ENCODE results near the gene SMARCA2. TPM values are rescaled to one million over a fixed set of nuclear protein-coding genes. Genes with fewer than 3 reads are reported as not detected.

Gene SMARCA2
- total and polyA plus RNA-seq, 9 of the 15 experiments (the other 6 are each of a cell fraction or from before 2014, with no cell fraction given) = 8.0 to 34.8 (median 25.5) TPM

DNA sequence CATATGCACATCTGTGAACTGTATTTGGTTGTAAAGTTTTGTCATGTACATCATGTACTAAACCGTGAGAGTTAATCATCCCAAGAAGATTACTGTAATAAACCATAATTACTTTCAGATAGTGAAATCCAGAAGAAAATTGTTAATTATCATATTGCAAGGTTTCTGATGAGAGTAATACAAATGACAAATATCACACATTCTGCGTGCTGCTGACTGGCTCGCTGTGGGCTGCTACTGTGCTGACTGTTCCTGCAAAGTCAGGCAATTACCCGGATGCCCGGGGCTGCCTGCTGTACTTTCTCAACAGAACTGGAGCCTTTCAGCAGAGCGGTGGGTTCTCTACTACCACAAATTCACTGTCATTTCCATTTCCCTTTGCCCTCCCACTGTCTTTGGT is 68.3 kb downstream of the SMARCA2 start (continued):
- TF ChIP-seq, protein P1, sequence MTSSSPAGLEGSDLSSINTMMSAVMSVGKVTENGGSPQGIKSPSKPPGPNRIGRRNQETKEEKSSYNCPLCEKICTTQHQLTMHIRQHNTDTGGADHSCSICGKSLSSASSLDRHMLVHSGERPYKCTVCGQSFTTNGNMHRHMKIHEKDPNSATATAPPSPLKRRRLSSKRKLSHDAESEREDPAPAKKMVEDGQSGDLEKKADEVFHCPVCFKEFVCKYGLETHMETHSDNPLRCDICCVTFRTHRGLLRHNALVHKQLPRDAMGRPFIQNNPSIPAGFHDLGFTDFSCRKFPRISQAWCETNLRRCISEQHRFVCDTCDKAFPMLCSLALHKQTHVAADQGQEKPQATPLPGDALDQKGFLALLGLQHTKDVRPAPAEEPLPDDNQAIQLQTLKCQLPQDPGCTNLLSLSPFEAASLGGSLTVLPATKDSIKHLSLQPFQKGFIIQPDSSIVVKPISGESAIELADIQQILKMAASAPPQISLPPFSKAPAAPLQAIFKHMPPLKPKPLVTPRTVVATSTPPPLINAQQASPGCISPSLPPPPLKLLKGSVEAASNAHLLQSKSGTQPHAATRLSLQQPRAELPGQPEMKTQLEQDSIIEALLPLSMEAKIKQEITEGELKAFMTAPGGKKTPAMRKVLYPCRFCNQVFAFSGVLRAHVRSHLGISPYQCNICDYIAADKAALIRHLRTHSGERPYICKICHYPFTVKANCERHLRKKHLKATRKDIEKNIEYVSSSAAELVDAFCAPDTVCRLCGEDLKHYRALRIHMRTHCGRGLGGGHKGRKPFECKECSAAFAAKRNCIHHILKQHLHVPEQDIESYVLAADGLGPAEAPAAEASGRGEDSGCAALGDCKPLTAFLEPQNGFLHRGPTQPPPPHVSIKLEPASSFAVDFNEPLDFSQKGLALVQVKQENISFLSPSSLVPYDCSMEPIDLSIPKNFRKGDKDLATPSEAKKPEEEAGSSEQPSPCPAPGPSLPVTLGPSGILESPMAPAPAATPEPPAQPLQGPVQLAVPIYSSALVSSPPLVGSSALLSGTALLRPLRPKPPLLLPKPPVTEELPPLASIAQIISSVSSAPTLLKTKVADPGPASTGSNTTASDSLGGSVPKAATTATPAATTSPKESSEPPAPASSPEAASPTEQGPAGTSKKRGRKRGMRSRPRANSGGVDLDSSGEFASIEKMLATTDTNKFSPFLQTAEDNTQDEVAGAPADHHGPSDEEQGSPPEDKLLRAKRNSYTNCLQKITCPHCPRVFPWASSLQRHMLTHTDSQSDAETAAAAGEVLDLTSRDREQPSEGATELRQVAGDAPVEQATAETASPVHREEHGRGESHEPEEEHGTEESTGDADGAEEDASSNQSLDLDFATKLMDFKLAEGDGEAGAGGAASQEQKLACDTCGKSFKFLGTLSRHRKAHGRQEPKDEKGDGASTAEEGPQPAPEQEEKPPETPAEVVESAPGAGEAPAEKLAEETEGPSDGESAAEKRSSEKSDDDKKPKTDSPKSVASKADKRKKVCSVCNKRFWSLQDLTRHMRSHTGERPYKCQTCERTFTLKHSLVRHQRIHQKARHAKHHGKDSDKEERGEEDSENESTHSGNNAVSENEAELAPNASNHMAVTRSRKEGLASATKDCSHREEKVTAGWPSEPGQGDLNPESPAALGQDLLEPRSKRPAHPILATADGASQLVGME (CRISPR knock-in tag; IDR thresholded peaks at IDR 0.05) = no peak
- TF ChIP-seq, protein P2, sequence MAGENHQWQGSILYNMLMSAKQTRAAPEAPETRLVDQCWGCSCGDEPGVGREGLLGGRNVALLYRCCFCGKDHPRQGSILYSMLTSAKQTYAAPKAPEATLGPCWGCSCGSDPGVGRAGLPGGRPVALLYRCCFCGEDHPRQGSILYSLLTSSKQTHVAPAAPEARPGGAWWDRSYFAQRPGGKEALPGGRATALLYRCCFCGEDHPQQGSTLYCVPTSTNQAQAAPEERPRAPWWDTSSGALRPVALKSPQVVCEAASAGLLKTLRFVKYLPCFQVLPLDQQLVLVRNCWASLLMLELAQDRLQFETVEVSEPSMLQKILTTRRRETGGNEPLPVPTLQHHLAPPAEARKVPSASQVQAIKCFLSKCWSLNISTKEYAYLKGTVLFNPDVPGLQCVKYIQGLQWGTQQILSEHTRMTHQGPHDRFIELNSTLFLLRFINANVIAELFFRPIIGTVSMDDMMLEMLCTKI (IDR thresholded peaks at IDR 0.05; ENCODE audit: partially characterized antibody) = no peak
- TF ChIP-seq ID3 (CRISPR knock-in tag; IDR thresholded peaks at IDR 0.05) = no peak
- no peak for TF ChIP-seq ID3 (tag; IDR thresholded peaks at IDR 0.05)
- TF ChIP-seq ETV5 (CRISPR knock-in tag; IDR thresholded peaks at IDR 0.05; ENCODE audit: low read depth) = no peak
- no peak for TF ChIP-seq ZNF217 (CRISPR knock-in tag; IDR thresholded peaks at IDR 0.05)
- TF ChIP-seq ZNF778 (CRISPR knock-in tag; IDR thresholded peaks at IDR 0.05) = no peak
- TF ChIP-seq TAL1 (IDR thresholded peaks at IDR 0.05) = no peak
- TF ChIP-seq TAF9B (IDR thresholded peaks at IDR 0.05; ENCODE audit: partially characterized antibody) = no peak

All from K562 (cell line).